SJSA1 (cell line): ENCODE results near the gene PKLR. TPM values are rescaled to one million over a fixed set of nuclear protein-coding genes. Genes with fewer than 3 reads are reported as not detected.

ENCODE experiments used
- DNase-seq, 2 experiments: peaks; one replicate each; pipeline ENCODE4 v3.0.0-alpha.2; 2015 to 2020; ENCODE audit warnings: low spot score in 2 of 2, low read depth in 1 of 2
- H3K27ac ChIP-seq: fragments of 250-450 bp; sonication (Bioruptor Pico); 2 replicates; pipeline ENCODE4 v1.5.1; 2020; ENCODE audit warnings: mild to moderate bottlenecking, moderate library complexity
- H3K27me3 ChIP-seq: fragments of 250-450 bp; sonication (Bioruptor Pico); replicated peaks from 2 replicates; pipeline ENCODE4 v1.5.1; 2020; ENCODE audit warnings: mild to moderate bottlenecking, moderate library complexity
- H3K36me3 ChIP-seq: fragments of 250-450 bp; sonication (Bioruptor Pico); 2 replicates; pipeline ENCODE4 v1.5.1; 2020; ENCODE audit warnings: mild to moderate bottlenecking
- H3K4me1 ChIP-seq: fragments of 250-450 bp; sonication (Bioruptor Pico); replicated peaks from 2 replicates; pipeline ENCODE4 v1.6.1; 2021; ENCODE audit warnings: mild to moderate bottlenecking
- H3K4me3 ChIP-seq: fragments of 250-450 bp; sonication (Bioruptor Pico); 2 replicates; pipeline ENCODE4 v1.5.1; 2020; ENCODE audit warnings: mild to moderate bottlenecking
- H3K9me3 ChIP-seq: fragments of 250-450 bp; sonication (Bioruptor Pico); replicated peaks from 2 replicates; pipeline ENCODE4 v1.5.1; 2020; ENCODE audit warnings: mild to moderate bottlenecking
- total RNA-seq: library from RNA; depleted of rRNA; stranded (reverse); fragments of >200 nt; shearing (Covaris generic); gene quantifications from 2 replicates; pipeline ENCODE4 v1.2.3, GENCODE V29; 2014

Gene PKLR
- total RNA-seq, 1 experiment from 2014 or later: not detected

DNA sequence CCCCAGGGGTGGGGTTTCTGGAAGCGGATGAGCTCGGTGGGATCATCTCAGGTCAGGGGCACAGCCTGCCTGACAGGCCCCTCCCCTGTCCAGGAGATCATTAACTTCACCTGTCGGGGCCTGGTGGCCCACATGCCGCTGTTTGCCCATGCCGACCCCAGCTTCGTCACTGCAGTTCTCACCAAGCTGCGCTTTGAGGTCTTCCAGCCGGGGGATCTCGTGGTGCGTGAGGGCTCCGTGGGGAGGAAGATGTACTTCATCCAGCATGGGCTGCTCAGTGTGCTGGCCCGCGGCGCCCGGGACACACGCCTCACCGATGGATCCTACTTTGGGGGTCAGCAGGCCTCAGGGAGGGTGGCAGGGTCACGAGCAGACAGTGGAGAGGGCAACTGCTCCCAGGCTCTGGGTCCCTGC lies 15.6 kb downstream of the PKLR start:
- no peak overlapping the region for H3K27ac ChIP-seq
- H3K9me3 ChIP-seq: no peaks in the 10 kb centered on the region
- H3K36me3 ChIP-seq: no peaks in the 10 kb centered on the region
- no peaks in the 10 kb centered on the region for H3K4me1 ChIP-seq
- no peak for DNase-seq
- no peaks in the 10 kb centered on the region for H3K27me3 ChIP-seq
- H3K4me3 ChIP-seq: no peak overlapping the region

DNA sequence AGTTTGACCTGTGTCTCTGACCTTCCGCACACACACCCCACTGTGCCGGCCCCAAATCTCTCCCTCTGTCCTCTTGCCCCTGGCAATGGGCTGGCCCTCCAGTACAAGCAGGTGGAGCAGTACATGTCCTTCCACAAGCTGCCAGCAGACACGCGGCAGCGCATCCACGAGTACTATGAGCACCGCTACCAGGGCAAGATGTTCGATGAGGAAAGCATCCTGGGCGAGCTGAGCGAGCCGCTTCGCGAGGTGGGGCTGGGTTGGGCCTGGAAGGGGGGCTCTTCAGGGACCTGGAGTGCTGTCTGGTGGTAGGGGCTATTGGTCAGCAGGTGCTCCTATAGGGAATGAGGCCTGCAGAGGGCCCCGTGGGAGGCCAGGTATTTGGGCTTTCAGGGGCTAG lies 16.2 kb downstream of the PKLR start:
- DNase-seq: no peak
- no peaks in the 10 kb centered on the region for H3K9me3 ChIP-seq
- H3K4me1 ChIP-seq: no peaks in the 10 kb centered on the region
- no peaks in the 10 kb centered on the region for H3K27me3 ChIP-seq
- H3K36me3 ChIP-seq: no peaks in the 10 kb centered on the region
- H3K27ac ChIP-seq: no peak overlapping the region
- H3K4me3 ChIP-seq: no peak overlapping the region

DNA sequence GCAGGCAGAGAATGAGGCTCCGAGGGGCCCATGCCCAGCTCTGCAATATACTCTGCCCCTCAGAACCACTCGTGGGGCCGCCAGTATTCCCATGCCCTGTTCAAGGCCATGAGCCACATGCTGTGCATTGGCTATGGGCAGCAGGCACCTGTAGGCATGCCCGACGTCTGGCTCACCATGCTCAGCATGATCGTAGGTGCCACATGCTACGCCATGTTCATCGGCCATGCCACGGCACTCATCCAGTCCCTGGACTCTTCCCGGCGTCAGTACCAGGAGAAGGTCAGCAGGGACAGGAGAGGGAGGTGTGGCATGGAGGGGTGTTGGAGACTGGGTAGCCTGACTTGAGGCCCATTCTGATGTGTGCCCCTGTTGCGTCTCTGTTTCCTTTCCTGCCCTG lies 16.8 kb downstream of the PKLR start:
- no peak overlapping the region for H3K27ac ChIP-seq
- H3K27me3 ChIP-seq: no peaks in the 10 kb centered on the region
- peaks cover under 1% of the 10 kb centered on the region; the same call in 1 of the 2 replicates for H3K4me1 ChIP-seq
- H3K9me3 ChIP-seq: no peaks in the 10 kb centered on the region
- no peaks in the 10 kb centered on the region for H3K36me3 ChIP-seq
- no peak overlapping the region for H3K4me3 ChIP-seq
- DNase-seq: no peak

DNA sequence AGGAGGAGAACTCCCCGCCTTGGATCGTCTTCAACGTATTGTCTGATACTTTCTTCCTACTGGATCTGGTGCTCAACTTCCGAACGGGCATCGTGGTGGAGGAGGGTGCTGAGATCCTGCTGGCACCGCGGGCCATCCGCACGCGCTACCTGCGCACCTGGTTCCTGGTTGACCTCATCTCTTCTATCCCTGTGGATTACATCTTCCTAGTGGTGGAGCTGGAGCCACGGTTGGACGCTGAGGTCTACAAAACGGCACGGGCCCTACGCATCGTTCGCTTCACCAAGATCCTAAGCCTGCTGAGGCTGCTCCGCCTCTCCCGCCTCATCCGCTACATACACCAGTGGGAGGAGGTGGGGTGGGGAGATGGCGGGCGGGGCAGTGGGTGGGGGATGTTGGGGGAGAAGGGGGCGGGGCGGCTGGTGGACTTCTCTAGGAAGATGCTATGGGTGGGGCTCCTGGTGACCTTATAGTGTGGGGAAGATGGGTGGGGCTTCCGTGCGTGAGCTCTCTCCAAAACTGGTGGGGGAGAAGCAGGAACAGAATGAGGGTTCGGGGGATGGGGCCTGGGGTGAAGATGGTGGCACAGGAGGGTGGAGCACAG lies 18.6 kb downstream of the PKLR start:
- no peak overlapping the region for H3K27ac ChIP-seq
- no peaks in the 10 kb centered on the region for H3K9me3 ChIP-seq
- H3K4me3 ChIP-seq: no peak overlapping the region
- H3K36me3 ChIP-seq: no peaks in the 10 kb centered on the region
- peaks cover 17% of the 10 kb centered on the region for H3K4me1 ChIP-seq
- no peak for DNase-seq
- no peaks in the 10 kb centered on the region for H3K27me3 ChIP-seq

DNA sequence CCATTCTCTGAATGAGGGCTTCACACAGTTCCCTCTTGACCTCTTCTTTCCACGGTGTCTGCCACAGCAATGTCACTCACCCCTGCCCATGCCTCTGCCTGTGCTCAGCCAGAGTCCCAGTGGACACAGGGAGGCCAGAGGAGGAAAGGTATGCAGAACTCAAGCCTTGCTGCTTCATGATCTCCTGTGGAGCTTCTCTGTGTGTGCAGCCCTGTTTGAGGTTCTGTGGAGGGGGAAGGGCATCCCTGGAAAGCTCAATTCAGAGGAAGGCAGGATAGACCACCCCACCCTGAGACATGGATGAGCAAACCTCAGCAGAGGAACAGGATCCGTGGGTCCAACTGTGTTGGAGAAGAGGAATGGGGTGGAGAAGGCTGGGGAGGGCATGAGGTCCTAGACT lies 22.0 kb downstream of the PKLR start:
- no peak overlapping the region for H3K4me3 ChIP-seq
- H3K27ac ChIP-seq: no peak overlapping the region
- no peaks in the 10 kb centered on the region for H3K36me3 ChIP-seq
- H3K9me3 ChIP-seq: no peaks in the 10 kb centered on the region
- H3K27me3 ChIP-seq: no peaks in the 10 kb centered on the region
- H3K4me1 ChIP-seq: peaks cover 25% of the 10 kb centered on the region
- DNase-seq: no peak

DNA sequence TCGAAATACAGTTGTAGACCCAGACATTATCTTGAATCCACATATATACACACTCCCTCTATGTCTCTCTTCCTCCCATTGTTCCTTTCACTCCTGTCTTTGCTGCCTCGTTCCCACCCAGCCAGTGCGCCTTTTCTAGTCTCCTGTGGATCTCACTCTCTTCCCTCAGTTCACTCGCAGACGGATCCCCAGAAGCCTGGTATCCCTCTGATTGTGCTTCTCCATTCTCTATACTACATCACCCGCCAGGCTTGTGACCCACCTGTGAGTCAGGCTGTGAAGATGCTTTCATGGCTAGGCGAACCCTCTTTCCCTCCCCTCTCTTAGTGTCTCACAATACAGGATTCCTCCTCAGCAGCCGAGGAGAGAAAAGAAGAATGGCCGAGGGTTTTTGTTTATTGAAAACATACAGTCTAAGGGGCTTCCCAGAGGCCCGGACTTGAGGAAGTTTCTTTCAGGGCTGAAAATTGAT lies 22.5 kb downstream of the PKLR start:
- no peak overlapping the region for H3K4me3 ChIP-seq
- no peak for DNase-seq
- H3K27me3 ChIP-seq: no peaks in the 10 kb centered on the region
- no peaks in the 10 kb centered on the region for H3K9me3 ChIP-seq
- no peaks in the 10 kb centered on the region for H3K36me3 ChIP-seq
- no peak overlapping the region for H3K27ac ChIP-seq
- peaks cover 28% of the 10 kb centered on the region for H3K4me1 ChIP-seq

DNA sequence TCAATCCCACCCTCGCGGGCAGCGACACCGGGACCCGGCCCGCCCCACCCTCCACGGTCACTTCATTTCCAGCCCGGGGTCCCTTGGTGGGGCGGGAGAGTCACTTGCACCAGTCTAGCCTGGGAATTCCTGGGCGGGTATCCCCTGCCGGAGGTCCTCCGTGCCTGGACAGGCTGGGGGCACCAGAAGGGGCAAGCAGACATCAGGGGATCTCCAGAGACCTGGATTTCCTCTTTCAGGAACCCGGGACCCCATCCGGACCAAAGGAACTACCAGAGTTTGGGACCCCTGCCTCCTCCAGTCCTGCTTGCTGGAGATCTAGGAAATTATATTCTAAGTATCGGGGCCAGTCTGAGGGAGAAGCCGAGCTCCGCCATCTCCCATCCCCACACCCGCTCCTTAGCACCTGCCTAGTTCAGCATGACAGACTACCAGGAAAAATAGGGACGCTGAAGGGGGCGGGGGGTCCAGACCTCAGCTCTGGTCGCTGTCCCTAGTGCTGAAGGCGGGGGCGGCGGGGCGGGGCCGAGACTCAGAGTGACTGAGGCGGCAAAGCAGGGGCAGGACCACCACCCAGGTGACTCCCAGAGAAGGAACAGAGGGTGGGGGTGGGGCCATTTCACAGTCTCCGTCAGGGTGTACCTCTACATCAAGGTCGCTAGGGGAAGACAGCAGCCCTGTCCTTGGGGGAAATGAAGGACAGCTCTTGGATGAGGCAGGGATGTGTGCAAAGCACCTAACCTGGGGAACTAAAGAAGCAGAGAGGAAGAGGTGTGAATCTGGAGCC lies 23.1 kb downstream of the PKLR start:
- peaks cover under 1% of the 10 kb centered on the region; the same call in 1 of the 2 replicates for H3K36me3 ChIP-seq
- no peak overlapping the region for H3K27ac ChIP-seq
- no peaks in the 10 kb centered on the region for H3K9me3 ChIP-seq
- peaks cover 31% of the 10 kb centered on the region for H3K4me1 ChIP-seq
- no peaks in the 10 kb centered on the region for H3K27me3 ChIP-seq
- peak overlapping the region; percentile 60 for H3K4me3 ChIP-seq
- peak in 1 of 2 experiments; percentile 25 for DNase-seq

DNA sequence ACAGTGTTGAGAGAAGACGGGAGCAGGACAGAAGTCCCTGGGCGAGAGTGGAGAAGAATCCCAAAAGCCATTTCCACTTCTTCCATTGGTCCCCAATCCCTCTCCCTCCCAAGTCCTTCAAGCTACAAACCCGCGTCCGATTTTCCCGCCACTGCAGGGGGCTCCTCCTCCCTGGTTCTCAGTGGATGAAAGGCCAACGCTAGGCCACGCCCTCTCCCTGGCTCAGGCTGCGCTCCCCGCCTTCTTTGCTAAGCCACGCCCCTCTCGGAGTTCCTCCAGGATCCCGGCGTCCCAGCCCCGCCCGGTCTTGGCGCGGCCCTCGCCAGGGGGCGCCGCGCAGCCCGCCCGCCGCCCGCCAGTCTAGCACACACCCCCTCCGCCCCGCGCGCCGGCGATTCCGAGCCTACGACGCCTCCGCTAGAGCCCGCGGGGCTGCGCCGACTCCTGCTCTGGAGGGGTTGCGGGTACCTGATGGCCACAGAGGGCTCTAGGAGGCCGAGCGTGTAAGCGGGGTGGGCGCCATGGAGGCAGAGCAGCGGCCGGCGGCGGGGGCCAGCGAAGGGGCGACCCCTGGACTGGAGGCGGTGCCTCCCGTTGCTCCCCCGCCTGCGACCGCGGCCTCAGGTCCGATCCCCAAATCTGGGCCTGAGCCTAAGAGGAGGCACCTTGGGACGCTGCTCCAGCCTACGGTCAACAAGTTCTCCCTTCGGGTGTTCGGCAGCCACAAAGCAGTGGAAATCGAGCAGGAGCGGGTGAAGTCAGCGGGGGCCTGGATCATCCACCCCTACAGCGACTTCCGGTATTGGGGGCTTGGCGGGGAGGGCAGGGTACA lies 24.0 kb downstream of the PKLR start, which contains the start of gene HCN3:
TSS of gene HCN3 (plus strand) at position 394 of the 832 bp plus-strand sequence. CDS start at position 522, 128 bp downstream.
- H3K27me3 ChIP-seq: no peaks in the 10 kb centered on the region
- no peak within 1 kb of the TSS for H3K27ac ChIP-seq
- peaks cover 7% of the 10 kb centered on the region for H3K36me3 ChIP-seq
- peak within 1 kb of the TSS; percentile 60 for H3K4me3 ChIP-seq
- no peaks in the 10 kb centered on the region for H3K9me3 ChIP-seq
- peak; percentile 94 to 98 for DNase-seq
- H3K4me1 ChIP-seq: peaks cover 34% of the 10 kb centered on the region

DNA sequence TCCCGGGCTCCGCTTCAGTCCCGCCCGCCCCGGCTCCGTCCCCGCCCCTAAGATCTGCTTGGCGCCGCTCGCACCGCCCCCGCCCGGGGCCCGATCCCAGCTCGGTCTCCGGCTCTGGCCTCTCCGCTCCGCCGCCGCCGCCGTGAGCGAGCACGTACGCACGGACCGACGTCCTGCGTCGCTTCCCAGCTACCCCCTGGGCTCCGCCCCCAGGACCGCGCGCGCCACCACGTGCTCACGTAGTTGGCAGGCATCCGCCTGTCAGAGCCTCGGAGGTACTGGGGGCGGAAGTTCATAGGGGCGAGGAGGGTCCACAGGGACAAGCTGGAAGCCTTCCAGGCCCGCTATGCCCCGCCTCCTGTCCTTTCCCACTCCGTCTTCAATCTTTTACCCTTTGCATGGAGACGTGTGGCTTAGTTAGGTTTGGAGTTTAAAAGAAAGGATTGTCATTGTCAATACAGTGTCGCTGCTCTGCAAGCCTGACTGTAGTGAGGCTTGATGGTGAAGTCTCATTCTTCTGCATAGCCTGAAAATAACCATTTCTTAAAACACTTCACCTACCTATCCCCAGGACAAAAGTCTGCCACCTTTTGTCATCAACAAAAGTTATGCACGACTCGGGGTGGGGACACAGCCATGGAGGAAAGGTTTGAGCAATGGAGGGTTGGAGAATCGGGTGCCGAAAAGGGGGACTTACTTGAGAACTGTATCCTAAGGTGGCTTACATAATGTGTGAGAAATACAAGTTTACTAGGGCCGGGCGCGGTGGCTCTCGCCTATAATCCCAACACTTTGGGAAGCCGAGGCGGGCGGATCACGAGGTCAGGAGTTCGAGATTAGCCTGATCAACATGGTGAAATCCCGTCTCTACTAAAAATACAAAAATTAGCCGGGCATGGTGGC lies 27.6 kb downstream of the PKLR start, which contains the start of gene CLK2:
TSS of gene CLK2 (minus strand) at position 162 of the 903 bp plus-strand sequence. CDS start 2,527 bp downstream, outside the sequence.
- H3K9me3 ChIP-seq: no peaks in the 10 kb centered on the region
- peak within 1 kb of the TSS; percentile 58 for H3K4me3 ChIP-seq
- DNase-seq: peak; percentile 92 to 98
- H3K27ac ChIP-seq: peak within 1 kb of the TSS; percentile 76
- peaks cover 30% of the 10 kb centered on the region for H3K4me1 ChIP-seq
- H3K36me3 ChIP-seq: peaks cover 42% of the 10 kb centered on the region
- no peaks in the 10 kb centered on the region for H3K27me3 ChIP-seq

DNA sequence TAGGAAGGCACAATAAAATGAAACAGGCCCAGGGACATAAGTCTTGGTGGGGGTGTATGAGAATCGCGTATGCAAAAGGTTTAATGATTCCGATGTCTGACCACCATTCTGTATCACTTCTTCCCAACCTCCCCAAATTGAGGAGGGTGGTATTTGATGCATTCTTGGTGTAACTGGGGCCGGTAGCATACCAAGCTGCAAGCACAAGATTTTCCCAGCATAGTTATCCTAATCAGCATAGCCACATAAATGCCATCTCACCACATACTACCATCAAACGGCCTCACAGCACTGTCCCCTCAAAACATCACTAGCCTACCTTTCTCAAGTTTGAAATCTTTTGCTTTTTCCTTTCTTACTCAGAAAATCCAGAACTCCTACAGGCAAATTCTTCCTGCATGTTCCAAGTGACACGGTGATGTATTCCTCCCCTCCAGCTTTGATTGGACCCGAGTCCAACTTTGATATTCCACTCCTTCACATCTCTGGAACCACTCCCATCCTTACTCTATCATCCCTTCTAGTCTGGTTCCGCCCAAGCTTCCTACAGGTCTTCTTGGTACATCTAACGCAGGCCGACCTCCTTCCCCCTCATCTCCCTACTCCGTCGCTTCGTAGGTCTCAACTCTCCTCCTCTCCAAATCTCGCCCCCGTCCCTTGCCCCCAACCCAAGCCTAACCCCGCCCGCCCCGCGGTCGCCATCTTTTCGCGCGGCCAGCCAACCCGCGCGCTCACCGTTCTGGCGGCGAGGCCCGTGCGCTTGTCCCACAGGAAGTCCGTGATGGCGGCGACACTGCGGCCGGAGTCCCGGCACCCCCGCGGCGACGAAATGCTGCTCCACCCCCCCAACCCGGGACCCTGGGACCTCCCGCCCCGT lies 28.5 kb downstream of the PKLR start:
- Histone ChIP-seq H3K27ac (peak overlapping the region; percentile 76), H3K9me3 (no peaks in the 10 kb centered on the region), H3K4me3 (peak overlapping the region; percentile 58), H3K36me3 (peaks cover 51% of the 10 kb centered on the region), H3K27me3 (no peaks in the 10 kb centered on the region), H3K4me1 (peaks cover 21% of the 10 kb centered on the region)
- peak; percentile 47 to 70 for DNase-seq

DNA sequence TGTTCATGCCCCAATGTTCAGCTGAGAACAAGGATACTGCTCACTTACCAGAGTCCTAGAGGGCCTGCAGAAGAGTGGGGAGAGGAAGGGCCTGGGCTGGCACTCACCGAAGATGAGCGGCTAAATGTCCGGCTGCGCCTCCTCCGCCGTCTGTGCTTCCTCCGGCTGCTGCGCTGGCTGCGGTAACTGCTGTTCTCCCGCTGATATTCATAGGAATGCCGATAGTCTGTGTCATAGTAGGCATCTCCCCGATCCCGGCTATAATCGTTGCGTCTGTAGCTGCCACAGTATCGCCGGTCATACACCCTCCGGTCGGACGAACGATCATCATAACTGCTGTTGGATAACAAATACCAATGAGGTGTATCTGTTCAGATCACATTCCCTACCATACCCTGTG lies 31.9 kb downstream of the PKLR start:
- no peak overlapping the region for H3K27ac ChIP-seq
- DNase-seq: no peak
- no peaks in the 10 kb centered on the region for H3K27me3 ChIP-seq
- H3K9me3 ChIP-seq: no peaks in the 10 kb centered on the region
- no peak overlapping the region for H3K4me3 ChIP-seq
- H3K36me3 ChIP-seq: peaks cover 82% of the 10 kb centered on the region
- peaks cover 13% of the 10 kb centered on the region for H3K4me1 ChIP-seq

DNA sequence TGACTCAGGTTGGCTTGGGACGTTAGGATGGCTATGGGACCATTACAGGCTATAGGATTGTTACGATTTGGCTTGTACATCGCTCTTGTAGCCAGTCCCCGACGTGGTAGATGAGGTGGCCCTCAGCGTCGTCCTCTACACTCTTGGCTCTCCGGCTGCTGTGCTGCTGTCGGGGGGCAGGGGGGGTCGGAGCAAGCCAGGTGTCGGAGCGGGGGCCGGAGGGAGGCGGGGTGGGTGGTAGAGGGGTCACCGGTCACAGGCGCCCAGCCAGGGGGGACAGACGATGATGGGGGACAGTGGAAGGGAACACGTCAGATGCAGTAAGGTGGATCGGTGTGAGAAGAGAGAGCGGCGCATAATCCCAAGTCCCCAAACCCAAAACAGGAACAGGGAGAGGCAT lies 32.6 kb downstream of the PKLR start:
- H3K27me3 ChIP-seq: no peaks in the 10 kb centered on the region
- peaks cover 9% of the 10 kb centered on the region for H3K4me1 ChIP-seq
- no peak overlapping the region for H3K4me3 ChIP-seq
- H3K36me3 ChIP-seq: peaks cover 90% of the 10 kb centered on the region
- no peak overlapping the region for H3K27ac ChIP-seq
- no peak for DNase-seq
- H3K9me3 ChIP-seq: no peaks in the 10 kb centered on the region
